ENCODE results near the gene RPL27A. TPM values are rescaled to one million over a fixed set of nuclear protein-coding genes. Genes with fewer than 3 reads are reported as not detected.
A peak's percentile ranks its signal among the peaks of the same experiment; 100 is the strongest.

RPL27A gene
- total RNA-seq, 2 donors from 2014 or later, result 1,114 to 1,791 TPM

- peak overlapping the region; percentile 96 for H3K27ac Mint-ChIP-seq
- no peaks in the 10 kb centered on the region for H3K9me3 Mint-ChIP-seq
- H3K4me3 ChIP-seq (ENCODE audit: low read length), result no peak overlapping the region
- DNase-seq, result no peak
- no peaks in the 10 kb centered on the region for H3K27me3 ChIP-seq (ENCODE audit: control insufficient read depth, insufficient read depth, low read length, poor library complexity, severe bottlenecking)
- no peaks in the 10 kb centered on the region for H3K27me3 Mint-ChIP-seq (ENCODE audit: insufficient read depth)
- H3K4me1 ChIP-seq (ENCODE audit: control insufficient read depth, insufficient read depth, low read length), result peaks cover 20% of the 10 kb centered on the region
- H3K9me3 ChIP-seq (ENCODE audit: control insufficient read depth, low read length), result no peaks in the 10 kb centered on the region
- peak overlapping the region; percentile 40 for H3K27ac ChIP-seq (ENCODE audit: low read depth, low read length)
- peak overlapping the region; percentile 5 for H3K4me3 Mint-ChIP-seq
- WGBS, 2 experiments (ENCODE audit: insufficient coverage in 1 of 2, insufficient read length in 1 of 2), result 89 to 95% methylated on average over 3 to 5 of the region's 5 CpGs
- H3K36me3 Mint-ChIP-seq (ENCODE audit: low read depth), result peaks cover 64% of the 10 kb centered on the region
- peaks cover 49% of the 10 kb centered on the region for H3K4me1 Mint-ChIP-seq
- no peak for TF ChIP-seq CTCF (conservative IDR thresholded peaks at IDR 0.05)
- no peak overlapping the region for H3K9ac ChIP-seq (ENCODE audit: extremely low read depth, low read length, poor library complexity, severe bottlenecking)
- peaks cover 93% of the 10 kb centered on the region for H3K36me3 ChIP-seq (ENCODE audit: control insufficient read depth, insufficient read depth, low read length)
Measured at GRCh38 chr11:8698379-8698851, 15.8 kb downstream of the RPL27A start.

GRCh38 chr11:8698917-8699441 lies 16.4 kb downstream of the RPL27A start:
- peak overlapping the region; percentile 96 for H3K27ac Mint-ChIP-seq
- peak overlapping the region; percentile 5 for H3K4me3 Mint-ChIP-seq
- peak overlapping the region; percentile 50 for H3K27ac ChIP-seq (ENCODE audit: low read depth, low read length)
- H3K4me1 Mint-ChIP-seq, result peaks cover 46% of the 10 kb centered on the region
- peak overlapping the region; percentile 13 for H3K9ac ChIP-seq (ENCODE audit: extremely low read depth, low read length, poor library complexity, severe bottlenecking)
- no peaks in the 10 kb centered on the region for H3K9me3 Mint-ChIP-seq
- no peaks in the 10 kb centered on the region for H3K9me3 ChIP-seq (ENCODE audit: control insufficient read depth, low read length)
- H3K27me3 Mint-ChIP-seq (ENCODE audit: insufficient read depth), result no peaks in the 10 kb centered on the region
- peaks cover 93% of the 10 kb centered on the region for H3K36me3 ChIP-seq (ENCODE audit: control insufficient read depth, insufficient read depth, low read length)
- TF ChIP-seq CTCF (conservative IDR thresholded peaks at IDR 0.05), result no peak
- no peaks in the 10 kb centered on the region for H3K27me3 ChIP-seq (ENCODE audit: control insufficient read depth, insufficient read depth, low read length, poor library complexity, severe bottlenecking)
- H3K36me3 Mint-ChIP-seq (ENCODE audit: low read depth), result peaks cover 62% of the 10 kb centered on the region
- peaks cover 20% of the 10 kb centered on the region for H3K4me1 ChIP-seq (ENCODE audit: control insufficient read depth, insufficient read depth, low read length)
- no peak overlapping the region for H3K4me3 ChIP-seq (ENCODE audit: low read length)
- 65 to 80% methylated on average over 5 to 10 of the region's 11 CpGs for WGBS, 2 experiments (ENCODE audit: insufficient coverage in 1 of 2, insufficient read length in 1 of 2)
- DNase-seq, result peak; percentile 94

DNA sequence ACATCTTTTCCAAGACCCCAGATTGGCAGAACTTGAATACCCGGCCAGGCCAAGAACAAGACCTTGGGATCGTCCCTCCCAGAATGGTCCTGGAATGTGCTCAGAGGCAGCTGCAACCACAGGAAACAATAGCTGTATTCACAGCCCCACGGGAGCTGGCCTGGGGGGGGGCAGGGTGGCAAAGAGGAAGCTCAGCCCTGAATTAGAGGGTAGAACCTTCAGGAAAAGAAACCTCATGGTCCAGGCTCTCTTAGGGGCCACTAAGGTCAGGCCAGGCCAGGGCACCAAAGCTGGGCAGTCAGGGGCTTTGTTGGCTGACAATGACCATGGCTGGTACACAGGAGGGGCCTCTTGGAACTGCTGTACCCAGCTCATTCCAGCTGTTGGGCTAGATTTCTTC lies 17.3 kb downstream of the RPL27A start:
- H3K27ac Mint-ChIP-seq, result peak overlapping the region; percentile 96
- H3K9me3 ChIP-seq (ENCODE audit: control insufficient read depth, low read length), result no peaks in the 10 kb centered on the region
- no peaks in the 10 kb centered on the region for H3K27me3 ChIP-seq (ENCODE audit: control insufficient read depth, insufficient read depth, low read length, poor library complexity, severe bottlenecking)
- peak overlapping the region; percentile 5 for H3K4me3 Mint-ChIP-seq
- H3K9ac ChIP-seq (ENCODE audit: extremely low read depth, low read length, poor library complexity, severe bottlenecking), result peak overlapping the region; percentile 13
- no peaks in the 10 kb centered on the region for H3K27me3 Mint-ChIP-seq (ENCODE audit: insufficient read depth)
- DNase-seq, result peak; percentile 89
- TF ChIP-seq CTCF (conservative IDR thresholded peaks at IDR 0.05), result no peak
- H3K36me3 Mint-ChIP-seq (ENCODE audit: low read depth), result peaks cover 59% of the 10 kb centered on the region
- peaks cover 41% of the 10 kb centered on the region for H3K4me1 Mint-ChIP-seq
- peaks cover 93% of the 10 kb centered on the region for H3K36me3 ChIP-seq (ENCODE audit: control insufficient read depth, insufficient read depth, low read length)
- no peak overlapping the region for H3K4me3 ChIP-seq (ENCODE audit: low read length)
- WGBS, 2 experiments (ENCODE audit: insufficient coverage in 1 of 2, insufficient read length in 1 of 2), result 42 to 61% methylated on average over 3 of the region's 3 CpGs
- H3K9me3 Mint-ChIP-seq, result no peaks in the 10 kb centered on the region
- no peak overlapping the region for H3K27ac ChIP-seq (ENCODE audit: low read depth, low read length)
- peaks cover 20% of the 10 kb centered on the region for H3K4me1 ChIP-seq (ENCODE audit: control insufficient read depth, insufficient read depth, low read length)

Data from endodermal cell (in vitro differentiated cells).